SU-DHL-6 (cell line): ENCODE results near the gene SLC24A3.

Experiments
- H2AFZ ChIP-seq: fragments of 200-600 bp; sonication (generic); 2 replicates; pipeline ENCODE4 v1.6.1; 2014; ENCODE audit warnings: low read depth, mild to moderate bottlenecking, moderate library complexity, mixed read lengths, antibody characterized with exemption, low read length; ENCODE audit not compliant: severe bottlenecking
- H3F3A ChIP-seq: fragments of 200-600 bp; shearing (Covaris generic); 2 replicates; pipeline ENCODE4 v1.6.0; 2016; ENCODE audit warnings: antibody characterized with exemption, mild to moderate bottlenecking; ENCODE audit not compliant: insufficient read depth
- H3K27ac ChIP-seq: fragments of 200-600 bp; sonication (generic); 2 replicates; pipeline ENCODE4 v1.5.1; 2016; ENCODE audit warnings: low read depth, mild to moderate bottlenecking, low read length, moderate library complexity, mixed read lengths
- H3K27me3 ChIP-seq: fragments of 200-600 bp; sonication (generic), shearing (Covaris generic); 2 replicates; pipeline ENCODE4 v1.6.0; 2014; ENCODE audit warnings: mild to moderate bottlenecking, low read length
- H3K36me3 ChIP-seq: fragments of 200-600 bp; sonication (generic); 2 replicates; pipeline ENCODE4 v1.6.1; 2014; ENCODE audit warnings: mild to moderate bottlenecking, low read length, mixed read lengths
- H3K4me2 ChIP-seq: fragments of 300-600, 200-600 bp; shearing (Covaris generic), sonication (generic); 2 replicates; pipeline ENCODE4 v1.6.0; 2014; ENCODE audit warnings: low read length, low read depth, mild to moderate bottlenecking; ENCODE audit not compliant: poor library complexity, severe bottlenecking
- H3K4me3 ChIP-seq: fragments of 200-600 bp; sonication (generic); 2 replicates; pipeline ENCODE4 v1.5.1; 2014; ENCODE audit warnings: antibody characterized with exemption, low read length, mild to moderate bottlenecking, mixed read lengths; ENCODE audit not compliant: insufficient read depth, poor library complexity, severe bottlenecking
- H3K79me2 ChIP-seq: fragments of 200-600 bp; sonication (generic); 2 replicates; pipeline ENCODE4 v1.6.1; 2014; ENCODE audit warnings: mild to moderate bottlenecking, low read length, moderate library complexity; ENCODE audit not compliant: insufficient read depth
- H3K9ac ChIP-seq: fragments of 200-600 bp; sonication (generic); 2 replicates; pipeline ENCODE4 v1.7.0; 2014; ENCODE audit warnings: mild to moderate bottlenecking, low read length
- H3K9me2 ChIP-seq: fragments of 200-600 bp; sonication (generic); replicated peaks from 2 replicates; pipeline ENCODE4 v1.6.1; 2014; ENCODE audit warnings: low read length; ENCODE audit not compliant: insufficient read depth
- H3K9me3 ChIP-seq: fragments of 200-600 bp; sonication (generic); 2 replicates; pipeline ENCODE4 v1.6.1; 2014; ENCODE audit warnings: low read length, mixed read lengths; ENCODE audit not compliant: insufficient read depth
- H4K20me1 ChIP-seq: fragments of 200-600 bp; sonication (generic); 2 replicates; pipeline ENCODE4 v1.6.1; 2014; ENCODE audit warnings: low read depth, mild to moderate bottlenecking, antibody characterized with exemption, low read length, moderate library complexity, mixed read lengths
- CTCF ChIP-seq: fragments of 200-600 bp; sonication (generic); IDR thresholded peaks from one replicate; pipeline ENCODE4 v1.5.1; 2017; ENCODE audit warnings: antibody characterized with exemption, mild to moderate bottlenecking, low read length, moderate library complexity; ENCODE audit not compliant: insufficient read depth, poor library complexity, severe bottlenecking
- EZH2phosphoT487 ChIP-seq: fragments of 200-600 bp; sonication (generic), shearing (Covaris generic); conservative IDR thresholded peaks from 2 replicates; pipeline ENCODE4 v1.6.1; 2018; ENCODE audit warnings: mild to moderate bottlenecking, antibody characterized with exemption, low read length, moderate library complexity, mixed read lengths

The SLC24A3 gene

GRCh38 chr20:19341348-19342053 lies 129.1 kb downstream of the SLC24A3 start:
- H3K36me3 ChIP-seq: no peaks in the 10 kb centered on the region
- no peak overlapping the region for H3K4me2 ChIP-seq
- no peak overlapping the region for H3K27ac ChIP-seq
- H3K9ac ChIP-seq: no peak overlapping the region
- H3K9me3 ChIP-seq: no peaks in the 10 kb centered on the region
- H3K9me2 ChIP-seq: no peaks in the 10 kb centered on the region
- H3F3A ChIP-seq: no peaks in the 10 kb centered on the region
- TF ChIP-seq CTCF (no peak), EZH2phosphoT487 (no peak)
- H3K79me2 ChIP-seq: no peaks in the 10 kb centered on the region
- H4K20me1 ChIP-seq: no peaks in the 10 kb centered on the region
- no peak overlapping the region for H2AFZ ChIP-seq
- H3K4me3 ChIP-seq: no peak overlapping the region
- no peaks in the 10 kb centered on the region for H3K27me3 ChIP-seq

- H3K27me3 ChIP-seq: no peaks in the 10 kb centered on the region
- H3K9ac ChIP-seq: no peak overlapping the region
- no peak overlapping the region for H3K4me2 ChIP-seq
- TF ChIP-seq CTCF: no peak
- H3K9me2 ChIP-seq: no peaks in the 10 kb centered on the region
- no peaks in the 10 kb centered on the region for H3K9me3 ChIP-seq
- no peaks in the 10 kb centered on the region for H3F3A ChIP-seq
- no peaks in the 10 kb centered on the region for H3K36me3 ChIP-seq
- no peaks in the 10 kb centered on the region for H3K79me2 ChIP-seq
- no peak overlapping the region for H2AFZ ChIP-seq
- no peak overlapping the region for H3K4me3 ChIP-seq
- H3K27ac ChIP-seq: no peak overlapping the region
- no peaks in the 10 kb centered on the region for H4K20me1 ChIP-seq
Measured at GRCh38 chr20:19344341-19344740, 131.9 kb downstream of the SLC24A3 start.

GRCh38 chr20:19347943-19348456 lies 135.6 kb downstream of the SLC24A3 start:
- H4K20me1 ChIP-seq: no peaks in the 10 kb centered on the region
- no peaks in the 10 kb centered on the region for H3K9me2 ChIP-seq
- no peak overlapping the region for H3K9ac ChIP-seq
- H3K79me2 ChIP-seq: no peaks in the 10 kb centered on the region
- H3K9me3 ChIP-seq: no peaks in the 10 kb centered on the region
- no peaks in the 10 kb centered on the region for H3K36me3 ChIP-seq
- no peak overlapping the region for H3K4me2 ChIP-seq
- H3K27me3 ChIP-seq: no peaks in the 10 kb centered on the region
- no peak overlapping the region for H3K27ac ChIP-seq
- H3K4me3 ChIP-seq: no peak overlapping the region
- no peak for TF ChIP-seq EZH2phosphoT487
- no peak for TF ChIP-seq CTCF
- H3F3A ChIP-seq: no peaks in the 10 kb centered on the region
- H2AFZ ChIP-seq: no peak overlapping the region
